Stimulated activated memory B cell treated with anti-CD40 and anti-IgM and Interleukin-4, amounts not matched to agents 10 μg/mL and 1 μg/mL and 100 μg/mL, for 72 hours (primary cell): ENCODE data around the gene FHOD3.

Experiments used
- ATAC-seq: fragments of 150-1000 bp; cut with Tn5 transposase; 2 replicates; pipeline ENCODE4 v1.10.0; 2021
- H3K27ac Mint-ChIP-seq: one replicate; pipeline ENCODE4 v1.8.0; 2022; ENCODE audit warnings: mild to moderate bottlenecking, mixed read lengths
- H3K27me3 Mint-ChIP-seq: one replicate; pipeline ENCODE4 v1.8.0; 2022; ENCODE audit warnings: mixed read lengths
- H3K36me3 Mint-ChIP-seq: one replicate; pipeline ENCODE4 v1.8.0; 2022; ENCODE audit warnings: mixed read lengths
- H3K4me1 Mint-ChIP-seq: one replicate; pipeline ENCODE4 v1.8.0; 2022; ENCODE audit warnings: mixed read lengths
- H3K4me3 Mint-ChIP-seq: one replicate; pipeline ENCODE4 v1.8.0; 2022; ENCODE audit warnings: mild to moderate bottlenecking, moderate library complexity, mixed read lengths
- H3K9me3 Mint-ChIP-seq: one replicate; pipeline ENCODE4 v1.8.0; 2022; ENCODE audit warnings: mixed read lengths

The FHOD3 gene

DNA sequence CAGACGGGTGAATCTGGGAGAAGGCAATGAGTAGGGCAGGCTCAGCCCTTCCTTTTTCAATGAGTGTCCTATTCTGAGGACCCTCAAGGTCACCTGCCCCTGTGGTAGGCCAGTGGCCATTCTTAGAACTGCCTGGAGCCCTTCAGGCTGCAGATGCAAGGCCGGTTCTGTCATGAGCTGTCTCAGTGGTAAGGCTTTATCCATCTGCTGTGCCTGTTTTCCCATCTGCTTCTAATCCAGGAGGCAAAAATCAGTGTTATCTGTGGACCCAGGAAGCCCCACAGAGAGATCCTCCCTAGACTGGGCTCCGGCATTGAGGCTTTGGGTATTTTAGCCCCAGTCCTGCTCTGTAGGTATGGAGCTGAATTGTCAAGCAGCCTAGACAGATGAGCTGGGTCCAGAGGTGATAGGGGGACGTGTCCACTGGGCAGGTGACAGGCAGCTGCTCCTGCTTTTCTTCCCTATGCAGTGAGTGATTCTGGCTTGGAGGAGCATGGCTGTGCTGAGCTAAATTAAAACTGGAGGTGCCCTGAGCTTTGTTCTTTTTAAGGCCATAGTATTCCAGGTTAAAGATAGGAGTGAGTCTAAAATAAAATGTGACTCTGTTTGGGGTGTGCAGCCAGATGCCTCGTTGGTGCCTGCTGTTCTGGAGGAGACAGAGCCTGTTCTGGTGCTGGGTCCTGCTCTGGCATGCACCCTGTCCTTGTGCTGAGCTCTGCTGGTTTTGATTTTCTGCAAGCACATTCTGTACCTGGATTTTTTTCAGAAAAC, 92.5 kb downstream of the FHOD3 start:
- Mint-ChIP-seq H3K27me3 (peaks cover 26% of the 10 kb centered on the region), H3K27ac (no peak overlapping the region), H3K36me3 (no peaks in the 10 kb centered on the region), H3K9me3 (peaks cover 2% of the 10 kb centered on the region), H3K4me3 (no peak overlapping the region), H3K4me1 (peaks cover 7% of the 10 kb centered on the region)
- peak; percentile 10 for ATAC-seq

DNA sequence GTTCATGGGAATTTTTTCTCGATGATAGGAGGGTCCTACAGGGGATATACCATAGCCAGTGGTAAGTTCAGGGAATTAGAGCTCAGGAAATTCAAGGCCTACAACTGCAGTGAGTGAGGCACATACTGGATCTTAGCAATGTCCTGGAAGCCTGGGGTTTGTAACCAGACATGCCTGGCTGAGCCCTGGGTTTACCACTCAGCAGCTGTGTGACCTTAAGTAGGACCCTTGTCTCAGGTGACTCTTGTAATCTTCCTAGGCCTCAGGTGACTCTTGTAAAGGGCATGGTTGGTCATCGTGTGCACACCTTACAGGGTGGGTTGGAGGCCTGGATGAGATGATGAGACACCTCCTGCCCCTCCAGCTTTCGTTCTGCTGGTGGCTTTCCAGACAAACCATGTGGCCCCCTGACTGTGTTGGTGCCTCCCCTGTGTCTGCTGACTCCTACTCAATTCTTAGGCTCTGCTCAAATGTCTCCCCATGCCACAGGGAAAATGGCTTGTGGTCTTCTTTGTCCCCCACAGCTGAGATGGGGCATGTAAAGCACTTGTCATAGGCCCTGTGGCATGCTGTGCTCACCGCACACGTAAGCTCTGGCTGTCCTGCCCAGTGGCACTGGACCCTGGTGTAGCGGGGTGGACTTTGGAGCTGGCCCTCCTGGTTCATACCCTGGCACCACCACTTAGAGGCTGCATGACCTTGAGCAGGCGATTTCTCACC, 94.1 kb downstream of the FHOD3 start:
- peaks cover 26% of the 10 kb centered on the region for H3K27me3 Mint-ChIP-seq

DNA sequence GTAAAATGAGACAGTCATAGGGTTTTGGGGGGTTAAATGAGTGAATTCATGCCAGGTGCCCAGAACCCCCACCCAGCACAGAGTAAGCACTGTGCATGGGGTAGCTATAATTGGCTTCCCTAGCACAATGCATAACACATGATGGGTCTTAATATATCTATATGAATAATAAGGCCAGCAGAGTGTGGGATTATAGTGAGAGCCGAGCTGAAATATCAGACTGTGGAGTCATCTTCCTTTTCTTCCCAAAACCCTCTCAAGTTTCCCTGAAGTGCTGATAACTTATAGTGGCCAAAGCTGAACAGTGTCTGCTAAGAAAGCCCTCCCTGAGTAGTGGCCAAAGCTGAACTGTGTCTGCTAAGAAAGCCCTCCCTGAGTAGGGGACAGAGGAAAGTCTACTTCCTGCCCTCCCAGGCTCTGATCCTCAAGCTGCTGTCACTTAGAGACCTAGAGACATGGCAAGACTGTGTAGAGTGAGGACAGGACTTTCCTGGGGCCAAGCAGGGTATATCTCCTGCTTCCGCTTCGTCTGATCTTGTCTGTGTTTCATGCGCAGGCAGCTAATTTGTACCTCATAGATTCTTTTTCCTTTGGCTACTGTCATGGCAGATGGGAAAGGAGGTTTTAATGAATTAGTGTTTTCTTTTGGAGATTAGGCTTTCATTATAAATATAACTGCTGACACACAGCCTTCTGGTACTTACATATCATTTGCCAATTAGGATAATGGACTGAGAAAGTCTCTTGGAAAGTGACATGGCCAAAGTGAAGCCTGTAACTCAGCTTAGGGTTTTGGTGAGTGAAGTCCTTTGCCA, 94.9 kb downstream of the FHOD3 start:
- ATAC-seq = no peak
- Mint-ChIP-seq H3K36me3 (no peaks in the 10 kb centered on the region), H3K27ac (no peak overlapping the region), H3K9me3 (peaks cover 2% of the 10 kb centered on the region), H3K4me3 (no peak overlapping the region), H3K27me3 (peaks cover 26% of the 10 kb centered on the region), H3K4me1 (peaks cover 7% of the 10 kb centered on the region)

More for the DNA sequence above, 94.1 kb downstream of the FHOD3 start:
- Mint-ChIP-seq H3K36me3 (no peaks in the 10 kb centered on the region), H3K4me1 (peaks cover 7% of the 10 kb centered on the region), H3K9me3 (peaks cover 2% of the 10 kb centered on the region), H3K27ac (no peak overlapping the region), H3K4me3 (no peak overlapping the region)
- no peak for ATAC-seq

DNA sequence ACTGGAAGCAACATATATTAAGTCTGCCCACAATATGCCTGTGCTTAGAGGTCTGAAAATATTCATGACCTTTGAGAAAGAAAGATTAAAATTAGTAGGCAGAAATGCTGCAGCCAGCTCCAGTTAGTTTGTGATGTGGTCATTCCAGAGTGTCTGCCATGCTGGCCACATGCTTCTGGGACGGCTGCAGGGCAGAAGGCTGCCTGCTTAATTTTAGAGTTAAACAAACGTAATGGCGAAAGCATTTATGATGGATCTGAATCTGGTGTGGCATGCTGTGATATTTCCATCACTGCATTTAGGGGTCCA, 95.4 kb downstream of the FHOD3 start:
- ATAC-seq = no peak
- H3K27me3 Mint-ChIP-seq = peaks cover 26% of the 10 kb centered on the region
- no peaks in the 10 kb centered on the region for H3K36me3 Mint-ChIP-seq
- no peak overlapping the region for H3K27ac Mint-ChIP-seq
- H3K4me3 Mint-ChIP-seq = no peak overlapping the region
- peaks cover 7% of the 10 kb centered on the region for H3K4me1 Mint-ChIP-seq
- peaks cover 2% of the 10 kb centered on the region for H3K9me3 Mint-ChIP-seq

DNA sequence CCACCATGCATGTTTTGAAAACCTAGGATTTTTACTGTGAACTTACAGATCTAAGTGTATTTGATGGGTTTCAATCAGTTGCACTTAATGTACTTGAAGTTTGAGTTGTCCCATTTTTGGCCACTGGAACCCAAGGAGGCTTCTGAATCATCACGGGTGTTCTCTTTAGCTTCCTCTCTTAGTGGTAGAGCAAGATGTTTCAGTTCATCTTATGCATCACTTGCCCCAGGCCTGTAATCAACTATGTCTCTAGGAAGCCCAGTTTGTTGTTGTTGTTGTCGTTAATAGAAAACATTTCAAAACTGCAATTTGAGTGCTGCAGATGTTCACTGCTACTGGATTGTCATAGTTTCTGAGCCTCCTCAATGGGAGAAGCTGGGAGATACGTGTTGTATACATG, 97.0 kb downstream of the FHOD3 start:
- no peak for ATAC-seq
- Mint-ChIP-seq H3K4me1 (peaks cover 3% of the 10 kb centered on the region), H3K4me3 (no peak overlapping the region), H3K27ac (no peak overlapping the region), H3K9me3 (peaks cover 2% of the 10 kb centered on the region), H3K36me3 (no peaks in the 10 kb centered on the region), H3K27me3 (peaks cover 35% of the 10 kb centered on the region)

DNA sequence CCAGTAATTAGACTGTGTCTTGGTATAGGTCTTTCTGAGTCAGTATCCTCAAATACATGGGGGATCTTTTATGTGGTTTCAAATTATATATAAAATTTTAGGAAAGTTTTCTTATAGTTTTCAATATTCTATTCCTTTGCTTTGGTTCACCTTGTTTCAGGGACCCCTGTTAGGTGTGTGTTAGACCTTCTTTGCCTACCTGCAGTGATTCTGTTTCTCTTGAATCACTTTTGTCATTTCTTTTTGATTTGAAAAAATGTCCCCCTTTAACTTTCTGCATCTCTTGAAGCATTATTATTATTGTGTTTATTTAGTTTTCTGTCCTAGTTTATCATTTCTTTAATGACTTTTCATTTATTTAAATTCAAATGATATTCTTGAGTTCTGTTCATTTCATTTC, 98.7 kb downstream of the FHOD3 start:
- H3K36me3 Mint-ChIP-seq = no peaks in the 10 kb centered on the region
- H3K27me3 Mint-ChIP-seq = peaks cover 38% of the 10 kb centered on the region
- peaks cover 2% of the 10 kb centered on the region for H3K9me3 Mint-ChIP-seq
- no peaks in the 10 kb centered on the region for H3K4me1 Mint-ChIP-seq
- no peak for ATAC-seq
- no peak overlapping the region for H3K27ac Mint-ChIP-seq
- H3K4me3 Mint-ChIP-seq = no peak overlapping the region

DNA sequence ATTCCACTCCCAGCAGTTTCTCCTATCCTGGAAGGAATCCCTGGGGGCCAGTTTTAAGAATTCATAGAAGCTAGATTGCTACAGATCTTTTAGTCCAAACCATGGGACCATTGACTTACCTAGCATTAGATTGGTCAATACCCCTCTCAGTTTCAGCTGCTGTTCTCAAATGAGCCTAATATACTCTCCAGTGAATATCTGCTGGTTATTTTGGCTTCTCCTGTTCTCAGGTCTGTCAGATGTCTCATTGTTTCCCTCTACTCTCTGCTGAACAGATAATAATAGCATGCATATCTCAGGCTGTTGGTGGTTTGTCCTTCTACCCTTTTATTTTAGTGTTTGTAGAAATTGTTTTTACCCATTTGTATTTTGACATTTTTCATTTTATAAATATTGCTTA, 99.5 kb downstream of the FHOD3 start:
- no peak for ATAC-seq
- no peak overlapping the region for H3K27ac Mint-ChIP-seq
- peaks cover 2% of the 10 kb centered on the region for H3K9me3 Mint-ChIP-seq

DNA sequence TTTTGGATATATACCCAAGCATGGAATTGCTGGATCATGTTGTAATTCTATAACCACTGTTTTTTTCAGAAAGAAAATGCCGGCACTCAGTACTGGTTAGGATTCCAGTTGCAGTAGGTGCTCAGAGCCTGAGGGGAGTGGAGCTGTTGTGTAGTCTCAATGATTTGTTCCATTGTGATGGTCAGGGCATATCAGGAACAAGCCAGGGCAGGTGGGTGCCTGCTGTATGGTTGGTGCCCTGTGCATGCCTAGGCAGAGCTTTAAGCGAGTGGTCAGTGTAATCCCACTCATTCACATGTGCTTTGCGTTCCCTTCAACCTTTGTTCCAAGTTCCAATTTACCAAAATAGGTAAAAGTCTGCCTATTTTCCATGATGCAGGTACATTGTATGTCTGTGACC, 100.9 kb downstream of the FHOD3 start:
- ATAC-seq = no peak
- Mint-ChIP-seq H3K27me3 (peaks cover 38% of the 10 kb centered on the region), H3K9me3 (peaks cover 2% of the 10 kb centered on the region), H3K36me3 (no peaks in the 10 kb centered on the region), H3K4me3 (no peak overlapping the region), H3K27ac (no peak overlapping the region), H3K4me1 (no peaks in the 10 kb centered on the region)

More for the DNA sequence above, 99.5 kb downstream of the FHOD3 start:
- H3K36me3 Mint-ChIP-seq = no peaks in the 10 kb centered on the region
- peaks cover 38% of the 10 kb centered on the region for H3K27me3 Mint-ChIP-seq
- no peak overlapping the region for H3K4me3 Mint-ChIP-seq
- H3K4me1 Mint-ChIP-seq = no peaks in the 10 kb centered on the region

DNA sequence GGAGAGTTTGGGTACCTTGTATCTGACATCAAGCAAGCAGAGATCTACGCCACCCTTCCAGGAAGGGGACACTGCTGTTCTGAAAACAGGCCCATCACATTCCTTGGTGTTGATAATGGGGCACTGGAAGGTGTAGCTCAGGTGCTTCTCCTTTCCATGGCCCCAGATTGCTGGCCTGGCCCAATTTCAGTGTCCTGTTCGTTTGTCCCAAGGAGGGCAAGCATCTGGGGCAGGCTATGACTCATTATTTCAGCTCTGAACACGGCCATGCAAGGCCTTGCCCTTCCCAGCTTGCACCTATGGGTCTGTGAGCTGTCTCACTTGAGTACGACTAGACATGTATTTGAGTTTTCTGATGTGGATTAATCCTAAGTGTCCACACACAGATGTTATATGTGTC, 101.5 kb downstream of the FHOD3 start:
- H3K4me1 Mint-ChIP-seq = no peaks in the 10 kb centered on the region
- no peak for ATAC-seq
- H3K36me3 Mint-ChIP-seq = no peaks in the 10 kb centered on the region
- no peaks in the 10 kb centered on the region for H3K9me3 Mint-ChIP-seq
- peaks cover 31% of the 10 kb centered on the region for H3K27me3 Mint-ChIP-seq
- H3K27ac Mint-ChIP-seq = no peak overlapping the region
- no peak overlapping the region for H3K4me3 Mint-ChIP-seq

DNA sequence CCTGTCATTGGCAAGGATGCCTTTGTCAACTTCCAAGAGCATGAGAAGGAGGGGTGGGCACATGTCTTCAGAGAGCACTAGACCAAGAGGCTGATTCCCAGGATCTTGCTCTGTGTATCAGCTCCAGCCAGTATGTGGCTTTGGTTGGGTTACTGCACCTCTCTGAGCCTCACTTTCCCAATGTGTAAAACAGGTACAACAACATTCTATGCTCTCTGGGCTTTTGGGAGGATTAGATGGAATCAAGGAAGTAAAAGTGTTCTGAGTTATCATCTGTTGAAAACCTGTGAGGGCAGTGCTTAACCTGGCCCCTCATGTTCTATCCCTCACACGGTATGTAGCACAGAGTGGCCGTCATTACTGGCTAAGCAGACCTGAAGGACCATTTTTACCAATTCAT, 103.9 kb downstream of the FHOD3 start:
- H3K27me3 Mint-ChIP-seq = peaks cover 25% of the 10 kb centered on the region
- ATAC-seq = no peak
- no peaks in the 10 kb centered on the region for H3K9me3 Mint-ChIP-seq
- H3K4me1 Mint-ChIP-seq = no peaks in the 10 kb centered on the region
- H3K4me3 Mint-ChIP-seq = no peak overlapping the region
- H3K36me3 Mint-ChIP-seq = no peaks in the 10 kb centered on the region
- no peak overlapping the region for H3K27ac Mint-ChIP-seq

DNA sequence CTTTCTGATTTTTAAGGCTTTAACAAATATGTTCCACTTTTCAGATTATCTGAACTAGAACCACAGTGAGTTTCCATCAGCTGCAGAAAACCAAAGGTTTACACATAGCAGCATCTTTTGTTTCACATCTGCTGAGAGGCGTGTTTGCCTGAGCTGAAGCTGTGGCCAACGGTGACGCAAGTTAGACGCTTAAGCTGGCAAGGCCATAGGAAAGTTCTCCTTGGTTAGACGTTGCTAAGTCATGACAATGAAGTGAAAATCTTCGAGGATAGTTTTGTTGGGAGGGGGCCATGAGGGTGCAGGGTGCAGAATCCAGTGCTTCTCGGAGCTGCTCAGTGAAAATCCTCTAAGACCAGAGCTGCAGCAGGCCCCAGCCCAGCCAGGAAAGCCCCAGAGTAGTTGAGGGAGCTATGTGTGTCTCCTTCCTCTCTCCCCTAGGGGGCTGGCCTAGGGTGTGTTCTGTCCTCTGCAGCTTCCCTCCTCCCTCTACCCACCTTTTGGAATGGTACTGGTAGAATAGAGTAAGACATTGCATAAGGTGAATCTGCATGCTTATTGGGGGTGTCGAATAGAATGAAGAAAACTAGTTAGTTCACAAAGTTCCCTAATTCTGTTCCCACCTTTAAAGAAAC, 105.4 kb downstream of the FHOD3 start:
- Mint-ChIP-seq H3K27ac (no peak overlapping the region), H3K4me1 (no peaks in the 10 kb centered on the region)
- ATAC-seq = no peak

DNA sequence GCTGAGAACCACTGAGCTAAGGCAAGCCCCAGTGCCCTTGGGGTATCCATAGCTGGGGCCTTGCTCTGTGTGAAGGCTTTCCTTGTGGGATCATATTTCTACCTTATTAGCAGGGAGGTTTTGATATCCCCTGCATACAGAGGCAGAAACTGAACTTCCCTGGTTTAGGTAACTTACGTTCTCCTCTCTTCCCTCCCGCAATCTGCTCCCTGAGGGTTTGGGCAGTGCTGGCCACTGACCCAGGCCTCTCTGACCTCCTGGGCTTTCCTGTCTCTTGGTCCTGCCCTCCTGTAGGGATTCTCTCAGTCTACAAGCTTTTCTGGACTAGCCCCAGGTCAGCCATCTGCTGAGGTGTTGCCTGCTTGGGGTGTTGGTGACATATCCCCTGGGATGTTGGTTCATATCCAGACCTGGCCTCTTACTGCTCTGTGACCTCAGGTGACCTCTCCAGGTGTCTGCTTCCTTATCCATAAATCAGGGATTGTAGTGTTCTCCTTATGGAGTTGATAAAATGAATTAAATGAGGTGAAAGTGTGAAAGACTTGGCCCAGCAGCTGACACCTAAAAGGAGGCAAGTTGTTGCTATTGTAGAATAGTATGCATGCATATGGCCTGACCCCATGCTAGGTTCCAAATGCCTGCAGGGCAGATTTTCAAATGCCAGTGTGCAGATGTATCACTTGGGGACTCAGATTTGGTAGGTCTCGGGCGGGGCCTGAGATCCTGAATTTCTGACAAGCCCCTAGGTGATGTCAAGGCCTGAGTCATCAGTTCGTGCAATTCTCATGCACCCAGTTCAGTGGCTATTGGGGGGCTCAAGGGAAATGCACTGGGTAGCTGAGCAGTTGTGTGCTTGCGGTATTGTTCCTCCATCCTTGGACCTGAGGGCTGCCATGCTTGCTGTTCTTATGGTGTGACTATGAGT, 106.6 kb downstream of the FHOD3 start:
- Mint-ChIP-seq H3K27ac (no peak overlapping the region), H3K36me3 (no peaks in the 10 kb centered on the region), H3K4me3 (no peak overlapping the region), H3K27me3 (peaks cover 27% of the 10 kb centered on the region), H3K9me3 (no peaks in the 10 kb centered on the region), H3K4me1 (no peaks in the 10 kb centered on the region)
- no peak for ATAC-seq

More for the DNA sequence above, 105.4 kb downstream of the FHOD3 start:
- Mint-ChIP-seq H3K36me3 (no peaks in the 10 kb centered on the region), H3K27me3 (peaks cover 27% of the 10 kb centered on the region), H3K9me3 (no peaks in the 10 kb centered on the region), H3K4me3 (no peak overlapping the region)

DNA sequence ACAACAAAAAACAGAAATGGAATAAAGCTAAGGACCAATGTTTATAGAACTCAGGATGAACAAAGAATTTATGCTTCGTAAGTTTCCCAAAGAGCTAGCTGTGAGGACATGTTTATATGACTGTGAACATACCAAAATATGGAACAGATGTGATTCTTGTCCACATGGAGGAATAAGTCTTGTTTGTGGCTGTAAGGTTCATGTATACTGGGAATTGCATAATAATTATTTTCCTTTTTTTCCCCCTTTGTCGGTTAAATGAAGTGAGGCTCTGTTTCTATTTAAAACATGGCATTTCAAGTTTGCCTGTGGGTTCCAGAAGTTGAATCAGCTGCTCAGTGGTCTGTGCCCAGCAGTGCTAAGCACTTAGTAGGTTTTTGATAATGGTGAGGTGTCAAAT, 108.1 kb downstream of the FHOD3 start:
- no peaks in the 10 kb centered on the region for H3K9me3 Mint-ChIP-seq
- no peaks in the 10 kb centered on the region for H3K4me1 Mint-ChIP-seq
- no peaks in the 10 kb centered on the region for H3K36me3 Mint-ChIP-seq
- no peak for ATAC-seq
- no peak overlapping the region for H3K27ac Mint-ChIP-seq
- H3K27me3 Mint-ChIP-seq = peaks cover 15% of the 10 kb centered on the region
- no peak overlapping the region for H3K4me3 Mint-ChIP-seq

DNA sequence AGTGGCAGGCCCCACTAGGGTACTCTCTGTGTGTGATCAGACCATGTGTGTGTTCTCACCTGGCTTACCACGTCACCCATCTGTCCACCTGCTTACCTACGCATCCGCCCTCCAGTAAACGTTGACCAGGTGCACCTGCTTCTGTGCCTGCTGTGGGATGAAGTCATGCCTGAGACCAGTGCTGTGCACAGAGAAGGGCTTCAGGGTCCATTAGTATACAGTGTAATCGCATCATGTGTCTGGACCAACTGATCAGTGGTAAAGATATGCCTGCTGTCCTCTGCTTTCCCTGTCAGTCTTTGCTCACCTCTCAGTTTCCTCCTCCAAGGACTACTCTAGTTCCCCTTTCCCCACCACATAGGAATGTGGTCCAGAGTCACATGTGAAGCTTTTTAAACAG, 109.3 kb downstream of the FHOD3 start:
- ATAC-seq = peak; percentile 9
- Mint-ChIP-seq H3K9me3 (no peaks in the 10 kb centered on the region), H3K4me1 (no peaks in the 10 kb centered on the region), H3K36me3 (no peaks in the 10 kb centered on the region), H3K4me3 (no peak overlapping the region), H3K27me3 (peaks cover 11% of the 10 kb centered on the region), H3K27ac (no peak overlapping the region)
